MM.1S (cell line): ENCODE data around the gene NRXN3.

ENCODE experiments used
- DNase-seq: peaks from one replicate; pipeline ENCODE4 v3.0.0-alpha.2; 2015
- H2AFZ ChIP-seq: fragments of 300-600 bp; sonication (generic); 2 replicates; pipeline ENCODE4 v1.6.0; 2016; ENCODE audit warnings: antibody characterized with exemption, low read length
- H3F3A ChIP-seq: fragments of 300-600 bp; sonication (generic); 2 replicates; pipeline ENCODE4 v1.6.1; 2016; ENCODE audit warnings: mild to moderate bottlenecking, antibody characterized with exemption, low read length, moderate library complexity, mixed read lengths; ENCODE audit not compliant: insufficient read depth
- H3K27ac ChIP-seq: fragments of 300-600 bp; sonication (generic); 2 replicates; pipeline ENCODE4 v1.5.1; 2016; ENCODE audit warnings: mild to moderate bottlenecking, low read length
- H3K27me3 ChIP-seq: fragments of 300-600 bp; sonication (generic); replicated peaks from 2 replicates; pipeline ENCODE4 v1.6.0; 2016; ENCODE audit warnings: low read length; ENCODE audit not compliant: insufficient read depth
- H3K36me3 ChIP-seq: fragments of 300-600 bp; sonication (generic); replicated peaks from 2 replicates; pipeline ENCODE4 v1.6.1; 2016; ENCODE audit warnings: mild to moderate bottlenecking, low read length, mixed read lengths; ENCODE audit not compliant: insufficient read depth
- H3K4me1 ChIP-seq: fragments of 300-600 bp; sonication (generic); 2 replicates; pipeline ENCODE4 v1.6.1; 2016; ENCODE audit warnings: low read length, mixed read lengths
- H3K4me2 ChIP-seq: fragments of 300-600 bp; sonication (generic); 2 replicates; pipeline ENCODE4 v1.6.0; 2016; ENCODE audit warnings: low read depth, low read length
- H3K4me3 ChIP-seq: fragments of 300-600 bp; sonication (generic); 2 replicates; pipeline ENCODE4 v1.5.1; 2016; ENCODE audit warnings: low read length, mixed read lengths
- H3K79me2 ChIP-seq: fragments of 300-600 bp; sonication (generic); 2 replicates; pipeline ENCODE4 v1.6.1; 2016; ENCODE audit warnings: mixed run types, low read length, mixed read lengths
- H3K9ac ChIP-seq: fragments of 300-600 bp; sonication (generic); 2 replicates; pipeline ENCODE4 v1.6.1; 2016; ENCODE audit warnings: low read length, mixed read lengths
- H3K9me2 ChIP-seq: fragments of 300-600 bp; sonication (generic); replicated peaks from 2 replicates; pipeline ENCODE4 v1.6.1; 2016; ENCODE audit warnings: mild to moderate bottlenecking, low read length, mixed read lengths; ENCODE audit not compliant: insufficient read depth
- H3K9me3 ChIP-seq: fragments of 300-600 bp; sonication (generic); replicated peaks from 2 replicates; pipeline ENCODE4 v1.6.1; 2016; ENCODE audit warnings: mild to moderate bottlenecking, low read length, mixed read lengths; ENCODE audit not compliant: insufficient read depth
- H4K20me1 ChIP-seq: fragments of 300-600 bp; sonication (generic); 2 replicates; pipeline ENCODE4 v1.6.1; 2016; ENCODE audit warnings: mild to moderate bottlenecking, low read length, moderate library complexity, mixed read lengths; ENCODE audit not compliant: insufficient read depth
- CTCF ChIP-seq: fragments of 300-600 bp; sonication (generic); IDR thresholded peaks from 2 replicates; pipeline ENCODE4 v1.5.1; 2016; ENCODE audit warnings: antibody characterized with exemption, low read length, mixed read lengths
- EZH2 ChIP-seq: fragments of 300-600 bp; sonication (generic); optimal IDR thresholded peaks from 2 replicates; pipeline ENCODE3; 2017; ENCODE audit warnings: low read depth, mild to moderate bottlenecking, antibody characterized with exemption, low read length, mixed read lengths
- EZH2phosphoT487 ChIP-seq: fragments of 300-600 bp; sonication (generic); IDR thresholded peaks from 2 replicates; pipeline ENCODE4 v1.6.1; 2018; ENCODE audit warnings: antibody characterized with exemption, low read length

Gene NRXN3

GRCh38 chr14:79056879-79057278 is 886.7 kb downstream of the NRXN3 start:
- no peak overlapping the region for H3K4me3 ChIP-seq
- no peaks in the 10 kb centered on the region for H3K79me2 ChIP-seq
- no peaks in the 10 kb centered on the region for H3F3A ChIP-seq
- H3K9me3 ChIP-seq = no peaks in the 10 kb centered on the region
- no peaks in the 10 kb centered on the region for H3K27me3 ChIP-seq
- H3K4me2 ChIP-seq = no peak overlapping the region
- H4K20me1 ChIP-seq = no peaks in the 10 kb centered on the region
- H3K9me2 ChIP-seq = no peaks in the 10 kb centered on the region
- H3K27ac ChIP-seq = no peak overlapping the region
- DNase-seq = no peak
- no peak overlapping the region for H3K9ac ChIP-seq
- H3K4me1 ChIP-seq = no peaks in the 10 kb centered on the region
- H3K36me3 ChIP-seq = no peaks in the 10 kb centered on the region
- H2AFZ ChIP-seq = no peak overlapping the region
- TF ChIP-seq CTCF (no peak), EZH2phosphoT487 (no peak), EZH2 (no peak)

- no peaks in the 10 kb centered on the region for H3K79me2 ChIP-seq
- H3K4me2 ChIP-seq = no peak overlapping the region
- H3K9ac ChIP-seq = no peak overlapping the region
- no peaks in the 10 kb centered on the region for H3K4me1 ChIP-seq
- no peak overlapping the region for H2AFZ ChIP-seq
- H3K27me3 ChIP-seq = no peaks in the 10 kb centered on the region
- no peaks in the 10 kb centered on the region for H3K9me2 ChIP-seq
- no peaks in the 10 kb centered on the region for H3K36me3 ChIP-seq
- H3K27ac ChIP-seq = no peak overlapping the region
- no peaks in the 10 kb centered on the region for H3K9me3 ChIP-seq
- no peaks in the 10 kb centered on the region for H3F3A ChIP-seq
- TF ChIP-seq EZH2 = no peak
- TF ChIP-seq EZH2phosphoT487 = no peak
- no peak for TF ChIP-seq CTCF
- DNase-seq = no peak
- H4K20me1 ChIP-seq = no peaks in the 10 kb centered on the region
- H3K4me3 ChIP-seq = no peak overlapping the region
Measured at GRCh38 chr14:79057333-79057732, 887.2 kb downstream of the NRXN3 start.

- H3K27ac ChIP-seq = no peak overlapping the region
- H3K27me3 ChIP-seq = no peaks in the 10 kb centered on the region
- no peaks in the 10 kb centered on the region for H3K36me3 ChIP-seq
- no peaks in the 10 kb centered on the region for H3F3A ChIP-seq
- H3K4me2 ChIP-seq = no peak overlapping the region
- H4K20me1 ChIP-seq = no peaks in the 10 kb centered on the region
- no peak for DNase-seq
- H3K4me3 ChIP-seq = no peak overlapping the region
- H3K79me2 ChIP-seq = no peaks in the 10 kb centered on the region
- TF ChIP-seq EZH2 = no peak
- no peak for TF ChIP-seq CTCF
- no peak for TF ChIP-seq EZH2phosphoT487
- no peak overlapping the region for H2AFZ ChIP-seq
- H3K4me1 ChIP-seq = no peaks in the 10 kb centered on the region
- H3K9me2 ChIP-seq = no peaks in the 10 kb centered on the region
- no peaks in the 10 kb centered on the region for H3K9me3 ChIP-seq
- no peak overlapping the region for H3K9ac ChIP-seq
Measured at GRCh38 chr14:79062226-79062625, 892.1 kb downstream of the NRXN3 start.
